PFSK-1 (cell line): Measurements from ENCODE around the gene LGALS8.

Source experiments
- POLR2AphosphoS5 ChIP-seq: IDR thresholded peaks from 2 replicates; pipeline ENCODE4 v1.6.1; 2012; ENCODE audit warnings: low read depth, mild to moderate bottlenecking, control low read depth, low read length, moderate library complexity
- REST ChIP-seq, 2 experiments: IDR thresholded peaks; 2 replicates each; pipeline versions ENCODE4 v1.6.1 to v1.8.0; 2011 to 2012; ENCODE audit warnings: low read depth in 2 of 2, low read length in 2 of 2, control low read depth in 1 of 2, inconsistent platforms in 1 of 2, mild to moderate bottlenecking in 1 of 2, moderate library complexity in 1 of 2; ENCODE audit not compliant: insufficient read depth in 1 of 2
- SIN3A ChIP-seq: IDR thresholded peaks from 2 replicates; pipeline ENCODE4 v1.6.1; 2012; ENCODE audit warnings: mild to moderate bottlenecking, low read length, moderate library complexity, borderline replicate concordance; ENCODE audit not compliant: insufficient read depth
- TAF1 ChIP-seq: IDR thresholded peaks from 2 replicates; pipeline ENCODE4 v1.6.1; 2012; ENCODE audit warnings: low read length, control low read depth, borderline replicate concordance; ENCODE audit not compliant: insufficient read depth

- no peak for TF ChIP-seq POLR2AphosphoS5
- no peak for TF ChIP-seq TAF1
- TF ChIP-seq REST (IDR thresholded peaks at IDR 0.05; ENCODE audit: insufficient read depth in 1 of 2, low read depth in 2 of 2, low read length in 2 of 2), result no peak
- no peak for TF ChIP-seq SIN3A
Measured at GRCh38 chr1:236561976-236562375, 38.2 kb downstream of the LGALS8 start.
